GM19372 (cell line): ENCODE results near the gene HPS3.
A peak's percentile ranks its signal among the peaks of the same experiment; 100 is the strongest.

ENCODE experiments used
- ATAC-seq: cut with Tn5 transposase; IDR thresholded peaks from one replicate; pipeline ENCODE4 v1.9.1; 2021; ENCODE audit warnings: mild to moderate bottlenecking, low read depth, moderate library complexity; ENCODE audit not compliant: unreplicated experiment

The HPS3 gene

GRCh38 chr3:149119466-149119865, 10.0 kb upstream of the HPS3 start:
- ATAC-seq, result no peak

- peak; percentile 81 for ATAC-seq
Measured at GRCh38 chr3:149120051-149120972, 9.1 kb upstream of the HPS3 start.

DNA sequence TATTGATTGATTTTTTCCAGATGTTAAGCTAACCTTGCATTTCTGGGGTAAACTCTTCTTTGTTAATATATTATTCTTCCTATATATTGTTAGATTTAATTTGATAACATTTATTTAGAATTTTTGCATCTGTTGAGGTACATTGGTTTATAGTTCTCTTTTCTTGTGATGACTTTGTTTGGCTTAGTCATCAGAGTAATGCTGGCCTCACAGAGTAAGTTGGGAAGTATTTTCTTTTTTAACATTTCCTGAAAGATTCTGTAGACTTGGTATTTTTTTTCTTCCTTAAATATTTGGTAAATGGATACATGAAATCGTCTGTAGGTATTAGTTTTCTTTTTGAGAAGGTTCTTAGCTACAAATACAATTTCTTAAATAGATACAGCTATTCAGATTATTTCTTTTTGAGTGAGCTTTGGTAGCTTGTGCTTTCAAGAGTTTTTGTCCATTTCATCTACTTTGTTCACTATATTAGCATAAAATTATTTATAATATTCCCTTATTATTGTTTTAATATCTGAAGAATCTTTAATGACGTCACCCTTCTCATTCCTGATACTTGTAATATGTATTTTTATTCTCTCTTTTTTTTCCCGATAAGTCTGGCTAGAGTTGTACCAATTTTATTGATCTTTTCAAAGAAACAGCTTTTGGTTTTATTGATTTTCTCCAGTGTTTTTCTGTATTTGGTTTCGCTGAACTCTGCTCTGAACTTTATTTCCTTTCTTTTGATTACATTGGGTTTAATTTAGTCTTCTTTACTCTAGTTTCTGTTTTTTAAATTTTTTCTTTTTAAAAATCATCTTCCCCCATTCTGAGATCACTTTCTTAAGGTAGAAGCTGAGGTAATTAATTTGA, 6.5 kb upstream of the HPS3 start:
- ATAC-seq, result no peak

DNA sequence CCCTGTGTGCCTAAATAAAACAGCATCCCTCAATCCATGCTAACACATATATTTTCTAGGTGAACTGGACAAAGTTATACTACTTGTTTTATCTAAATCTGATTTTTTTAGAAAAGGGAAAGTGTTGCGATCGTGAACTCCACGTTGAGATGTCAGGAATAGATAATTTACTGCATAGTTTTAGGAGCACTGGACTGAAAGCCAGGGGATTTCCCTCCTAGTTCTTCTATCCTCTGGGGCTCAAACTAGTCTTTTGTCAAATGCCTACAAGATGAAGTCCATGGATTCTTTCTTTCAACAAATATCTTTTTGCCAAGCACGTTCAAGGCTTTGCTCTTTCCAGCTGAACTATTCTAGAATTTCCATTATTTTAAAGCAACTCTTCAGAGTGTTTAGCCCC, 617 bp upstream of the HPS3 start:
- no peak for ATAC-seq

DNA sequence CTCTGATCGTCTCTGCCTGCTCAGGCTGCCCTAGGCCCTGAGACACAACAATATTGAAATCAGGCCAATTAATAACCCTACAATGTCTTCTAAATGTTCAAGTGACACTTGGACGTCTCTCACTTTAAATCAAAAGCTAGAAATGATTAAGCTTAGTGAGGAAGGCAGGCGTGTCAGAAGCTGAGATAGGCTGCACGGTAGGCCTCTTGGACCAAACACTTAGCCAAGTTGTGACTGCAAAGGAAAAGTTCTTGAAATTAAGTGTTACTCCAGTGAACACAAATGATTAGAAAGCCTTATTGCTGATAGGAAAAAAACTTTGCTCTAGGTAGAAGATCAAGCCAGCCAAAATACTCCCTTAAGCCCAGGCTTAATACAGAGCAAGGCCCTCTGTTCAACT, 2.2 kb downstream of the HPS3 start:
- ATAC-seq, result no peak

- no peak for ATAC-seq
Measured at GRCh38 chr3:149134575-149134974, 5.1 kb downstream of the HPS3 start.

DNA sequence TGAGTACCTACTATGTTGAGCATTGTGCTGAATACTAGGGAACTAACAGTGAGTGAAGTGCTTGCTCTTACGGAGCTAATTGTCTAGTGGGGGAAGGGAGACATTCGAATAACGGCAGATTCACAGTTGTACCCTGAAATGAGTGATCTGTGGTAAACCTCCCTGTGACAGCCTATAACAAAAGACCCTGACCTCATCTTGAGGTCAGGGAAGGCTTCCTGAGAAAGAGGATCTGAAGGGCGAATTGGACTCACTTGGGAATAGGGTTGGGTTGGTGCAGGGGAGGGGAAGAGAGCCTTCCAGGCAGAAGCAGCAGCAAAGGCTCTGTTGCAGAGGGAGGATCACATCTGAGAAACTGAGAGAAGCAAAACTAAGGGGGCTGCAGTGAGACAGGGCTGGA, 13.2 kb downstream of the HPS3 start:
- no peak for ATAC-seq

DNA sequence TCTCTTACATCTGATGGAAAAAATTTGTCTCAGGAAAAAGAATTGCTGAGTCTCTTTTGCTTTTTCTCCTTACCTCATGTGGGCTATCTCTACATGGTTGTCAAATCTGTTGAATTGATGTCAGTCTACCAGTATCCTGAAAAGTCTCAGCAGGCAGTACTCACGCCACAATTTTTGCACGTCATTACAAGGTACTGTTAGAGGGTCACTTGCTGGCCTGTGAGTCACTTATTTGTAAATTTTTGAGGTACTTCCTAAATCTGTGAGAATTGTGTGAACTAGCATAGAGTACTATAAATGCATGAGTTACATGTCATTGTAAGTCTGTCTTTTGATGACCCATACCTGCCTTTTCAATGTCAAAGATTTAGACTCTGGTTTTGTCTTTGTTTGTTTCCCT, 15.9 kb downstream of the HPS3 start:
- ATAC-seq, result no peak

DNA sequence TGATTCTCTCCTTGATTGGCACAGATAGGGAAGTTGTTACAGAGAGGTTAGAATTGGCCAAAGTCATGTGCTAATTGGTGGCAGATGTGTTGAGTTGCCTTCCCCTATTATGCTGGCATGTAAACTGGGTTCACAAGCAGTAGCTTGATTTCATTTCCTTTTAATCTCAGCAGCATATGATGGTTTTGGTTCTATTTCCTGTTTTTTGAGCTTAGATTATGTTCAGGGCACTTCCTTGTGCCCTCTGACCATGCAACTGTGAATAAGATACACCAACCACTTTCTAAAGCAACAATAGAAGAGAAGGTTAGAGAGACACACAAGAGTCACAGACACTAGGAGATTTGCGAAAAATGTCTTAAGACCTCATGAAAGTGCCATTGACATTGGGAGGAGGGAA, 16.5 kb downstream of the HPS3 start:
- ATAC-seq, result peak; percentile 77

GRCh38 chr3:149150436-149150835, 21.0 kb downstream of the HPS3 start:
- ATAC-seq, result no peak

DNA sequence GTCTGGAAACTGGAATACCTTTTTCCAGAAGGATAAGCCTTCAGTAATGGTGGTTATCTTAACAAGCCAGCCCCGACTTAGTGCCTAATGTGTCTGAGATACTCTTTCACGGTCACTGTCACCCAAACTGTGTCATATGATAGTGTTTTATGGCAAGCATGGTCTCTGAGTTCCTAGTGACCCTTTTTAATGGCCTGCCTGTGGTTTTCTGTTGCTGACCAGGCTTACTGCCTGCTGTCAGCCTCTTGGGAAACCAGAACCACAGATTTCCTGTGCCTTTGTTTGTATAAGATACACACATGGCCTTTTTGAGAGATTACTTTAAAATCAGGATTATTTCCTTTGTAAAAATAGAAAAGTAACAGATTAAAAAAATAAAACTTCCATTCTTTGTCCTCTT, 22.4 kb downstream of the HPS3 start:
- ATAC-seq, result no peak

DNA sequence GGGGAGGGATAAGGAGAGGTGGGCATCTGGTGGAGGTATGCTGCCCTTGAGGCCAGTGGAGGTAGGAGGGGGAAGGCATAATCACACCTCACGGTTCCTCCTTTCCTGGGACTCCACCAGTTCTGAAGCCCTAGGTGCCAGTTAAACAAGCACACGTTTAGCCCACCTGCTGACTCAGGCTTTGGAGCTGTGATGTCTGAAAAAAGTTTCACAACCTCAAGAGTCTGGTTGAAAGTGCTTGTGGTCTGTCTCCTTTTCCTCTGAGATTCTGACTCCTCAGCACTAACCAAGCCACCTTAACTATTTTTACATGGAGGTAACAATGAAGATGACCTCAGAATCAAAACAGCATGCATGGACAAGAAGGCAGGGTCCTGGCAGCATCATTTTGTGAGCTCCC, 23.0 kb downstream of the HPS3 start:
- peak; percentile 95 for ATAC-seq

DNA sequence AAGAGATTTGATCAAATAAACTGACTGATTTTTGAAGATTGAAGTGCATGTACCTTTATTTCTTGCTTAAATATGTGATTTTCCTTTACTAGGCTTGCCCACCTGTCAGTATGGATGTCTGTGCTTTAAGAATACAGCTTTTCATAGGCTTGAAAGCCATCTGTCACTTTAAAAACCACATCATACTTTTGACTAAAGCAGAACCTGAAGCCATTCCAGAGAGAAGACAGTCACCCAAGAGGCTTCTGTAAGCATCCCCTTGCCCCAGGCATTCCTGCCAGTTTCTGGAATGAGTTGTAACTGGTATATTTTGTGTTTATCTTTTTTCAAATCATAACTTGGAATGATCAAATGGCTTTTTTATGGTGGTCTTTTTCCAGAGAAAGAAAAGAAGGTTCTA, 24.0 kb downstream of the HPS3 start:
- no peak for ATAC-seq

- no peak for ATAC-seq
Measured at GRCh38 chr3:149160754-149161300, 31.4 kb downstream of the HPS3 start.

DNA sequence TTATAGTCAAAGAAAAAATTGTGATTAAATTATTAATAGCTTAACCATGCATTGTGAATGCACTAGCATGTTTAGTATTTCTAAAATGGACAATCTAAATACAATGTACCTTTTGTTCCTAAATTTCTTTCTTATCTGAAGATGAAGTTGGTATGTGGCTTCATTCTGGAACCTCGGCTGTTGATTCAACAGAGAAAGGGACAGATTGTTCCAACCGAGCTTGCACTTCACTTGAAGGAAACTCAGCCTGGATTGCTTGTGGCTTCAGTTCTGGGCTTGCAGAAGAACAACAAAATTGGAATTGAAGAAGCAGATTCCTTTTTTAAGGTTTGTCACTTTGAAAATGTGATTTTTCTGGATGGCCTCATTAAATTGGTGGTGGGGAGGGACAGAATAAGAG, 32.6 kb downstream of the HPS3 start:
- ATAC-seq, result no peak

- no peak for ATAC-seq
Measured at GRCh38 chr3:149163066-149163465, 33.6 kb downstream of the HPS3 start.

DNA sequence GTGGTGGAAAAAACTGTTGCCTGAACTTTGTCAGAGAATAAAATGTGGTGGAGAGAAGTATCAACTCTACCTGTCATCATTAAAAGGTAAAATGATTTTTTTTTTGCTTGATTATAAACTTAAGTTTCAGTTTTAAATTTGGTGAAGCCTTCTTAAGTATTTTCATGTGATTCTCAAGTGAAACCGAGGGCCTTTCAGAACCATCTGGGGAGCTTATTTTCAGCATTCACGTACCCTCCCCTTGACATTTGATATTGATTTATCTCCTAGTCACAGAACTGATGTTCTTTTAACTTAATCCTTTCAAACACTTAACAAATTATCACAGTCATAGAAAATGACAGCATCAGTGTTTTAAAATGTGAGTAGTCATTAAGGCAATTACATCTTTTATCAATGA, 38.5 kb downstream of the HPS3 start:
- ATAC-seq, result no peak

- ATAC-seq, result no peak
Measured at GRCh38 chr3:149170672-149171071, 41.2 kb downstream of the HPS3 start.

- no peak for ATAC-seq
Measured at GRCh38 chr3:149174901-149175300, 45.5 kb downstream of the HPS3 start.

- no peak for ATAC-seq
Measured at GRCh38 chr3:149177122-149177521, 47.7 kb downstream of the HPS3 start.

DNA sequence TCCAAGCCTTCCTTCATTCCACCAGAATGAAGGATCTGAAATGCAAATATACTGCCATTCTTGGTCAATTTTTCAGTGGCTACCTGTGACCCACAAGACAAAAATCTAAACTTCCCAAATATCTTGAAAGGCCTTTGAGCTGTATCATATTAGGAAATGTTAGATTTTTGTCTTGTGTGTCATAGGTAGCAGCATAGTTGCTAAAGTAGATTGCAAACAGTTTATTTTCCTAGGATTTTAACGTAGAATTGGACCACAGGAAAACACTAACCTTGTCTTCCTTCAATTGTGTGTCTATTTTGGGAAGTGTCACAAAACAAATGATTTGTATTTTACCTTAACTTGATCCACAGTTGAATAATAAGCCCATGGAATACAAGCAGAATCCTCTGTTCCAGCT, 49.8 kb downstream of the HPS3 start:
- no peak for ATAC-seq
